NCI-H82 (cell line): ENCODE measurements around the gene ASTN2.

ENCODE experiments used
- DNase-seq: peaks from one replicate; lab custom pipeline; 2025; lab: John Stamatoyannopoulos, UW

ASTN2 gene

DNA sequence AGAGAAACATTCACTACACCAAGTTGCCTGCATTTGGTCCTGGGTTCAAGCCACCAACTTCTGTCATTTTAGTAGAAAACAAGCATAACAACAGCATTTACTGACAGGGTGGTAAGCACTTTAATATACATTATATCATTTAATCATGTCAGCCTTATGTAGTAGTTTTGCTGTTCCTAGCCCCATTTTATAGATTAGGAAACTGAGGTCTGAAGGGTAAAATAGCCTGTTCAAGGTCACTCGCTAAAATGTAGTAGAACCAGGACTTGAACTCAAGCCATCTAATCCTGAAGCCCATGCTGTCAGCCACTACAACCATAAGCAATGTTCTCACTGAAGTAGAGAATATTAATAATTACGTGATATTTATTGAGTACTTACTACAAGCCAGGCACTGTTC, 787.4 kb downstream of the ASTN2 start:
- DNase-seq: no peak

DNA sequence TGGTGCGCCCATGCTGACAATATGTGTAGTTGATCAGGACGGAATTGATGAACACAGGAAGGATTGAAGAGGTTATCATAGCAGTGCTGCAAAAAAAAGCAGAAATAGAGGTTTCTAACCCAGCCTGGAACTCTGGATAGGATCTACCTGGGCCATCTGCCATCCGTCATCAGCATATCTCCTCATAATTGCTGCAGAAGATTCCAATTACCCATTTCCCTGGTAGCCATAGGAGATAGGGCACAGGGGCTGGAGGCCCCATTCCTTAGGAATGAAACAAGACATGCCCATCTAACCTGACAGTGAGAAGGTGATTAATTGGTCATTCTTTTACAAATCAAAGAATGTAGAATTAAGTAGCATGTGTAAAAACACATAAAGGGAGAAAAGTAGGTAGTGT, 788.1 kb downstream of the ASTN2 start:
- DNase-seq: no peak

DNA sequence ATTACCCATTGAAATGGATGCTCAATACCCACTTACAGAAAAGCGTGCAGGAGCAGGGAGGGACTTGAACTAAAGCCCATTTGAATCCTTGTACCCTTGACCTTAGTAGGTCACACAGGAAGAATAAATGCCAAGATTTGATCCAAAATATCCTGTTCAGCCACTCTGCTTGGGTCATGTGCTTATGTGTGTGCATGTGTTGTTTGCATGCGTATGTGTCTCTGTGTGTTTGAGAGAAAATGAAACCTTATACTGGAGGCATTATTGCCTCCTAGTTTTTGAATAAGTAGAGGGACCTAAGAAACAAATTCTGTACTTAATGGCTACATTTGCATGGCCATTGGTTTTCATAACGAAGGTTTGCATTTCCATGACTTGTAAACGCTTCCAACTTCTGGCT, 791.1 kb downstream of the ASTN2 start:
- DNase-seq: no peak

DNA sequence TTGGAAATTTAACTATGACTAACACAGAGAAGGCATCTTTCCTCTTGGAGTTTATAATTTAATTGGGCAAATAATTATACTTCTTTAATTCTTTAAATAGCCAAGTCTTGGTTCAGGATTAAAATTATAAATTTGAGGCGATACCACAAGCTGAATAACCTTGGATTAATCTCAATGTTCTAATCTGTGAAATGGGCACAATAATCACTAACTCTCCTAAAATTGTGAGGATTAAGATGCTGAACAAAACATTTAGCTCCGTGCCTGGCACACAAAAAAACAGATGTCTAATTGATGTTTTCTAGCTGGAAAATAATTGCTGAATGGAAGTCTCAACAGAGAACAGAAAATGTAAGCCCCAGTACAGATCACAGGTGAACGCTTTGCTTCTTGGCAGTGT, 797.5 kb downstream of the ASTN2 start:
- DNase-seq: no peak

DNA sequence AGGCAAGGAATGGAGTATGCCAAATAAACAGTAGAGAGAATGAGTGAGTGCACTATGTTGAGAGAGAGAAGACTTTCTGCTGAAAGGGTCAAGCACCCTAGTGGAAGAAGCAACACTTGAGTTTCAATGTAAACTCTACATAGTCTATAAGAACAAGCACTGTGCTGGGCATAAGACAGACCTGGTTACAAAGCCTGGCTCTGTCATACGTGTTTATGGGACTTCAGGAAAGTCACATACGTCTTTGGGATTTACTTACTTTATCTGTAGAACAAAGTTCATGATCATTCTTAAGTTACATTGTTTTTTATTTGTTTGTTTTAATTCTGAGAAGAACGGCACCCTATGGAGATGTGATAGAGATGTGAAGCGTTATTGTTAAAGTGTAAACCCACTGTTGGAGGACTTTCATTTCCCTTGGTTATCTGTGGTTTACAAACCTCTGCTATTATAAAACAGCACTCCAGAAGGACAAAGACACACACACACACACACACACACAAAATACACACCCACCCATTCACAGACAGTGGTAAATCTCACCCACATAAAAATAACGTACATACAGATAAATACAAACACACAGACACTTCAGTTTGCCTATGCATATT, 798.4 kb downstream of the ASTN2 start:
- DNase-seq: no peak

DNA sequence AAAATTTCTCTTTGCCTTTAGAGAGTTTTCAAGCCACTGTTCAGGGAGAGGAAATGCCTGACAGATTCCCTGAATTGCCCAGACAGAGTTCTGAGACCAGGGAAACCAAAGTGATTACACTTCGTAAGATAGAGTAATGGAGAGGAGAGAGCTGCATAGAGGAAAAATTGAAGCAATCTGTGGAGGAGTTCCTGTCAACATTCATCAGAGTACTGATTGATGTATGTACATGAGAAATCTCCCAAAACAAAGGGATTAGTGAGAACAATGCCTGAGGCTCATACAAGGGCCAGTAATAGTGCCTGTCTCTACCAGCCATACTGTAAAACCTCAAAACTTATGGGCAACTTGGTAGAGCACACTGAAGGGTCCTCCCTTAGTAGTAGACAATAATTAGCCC, 806.8 kb downstream of the ASTN2 start:
- peak; percentile 18 for DNase-seq

DNA sequence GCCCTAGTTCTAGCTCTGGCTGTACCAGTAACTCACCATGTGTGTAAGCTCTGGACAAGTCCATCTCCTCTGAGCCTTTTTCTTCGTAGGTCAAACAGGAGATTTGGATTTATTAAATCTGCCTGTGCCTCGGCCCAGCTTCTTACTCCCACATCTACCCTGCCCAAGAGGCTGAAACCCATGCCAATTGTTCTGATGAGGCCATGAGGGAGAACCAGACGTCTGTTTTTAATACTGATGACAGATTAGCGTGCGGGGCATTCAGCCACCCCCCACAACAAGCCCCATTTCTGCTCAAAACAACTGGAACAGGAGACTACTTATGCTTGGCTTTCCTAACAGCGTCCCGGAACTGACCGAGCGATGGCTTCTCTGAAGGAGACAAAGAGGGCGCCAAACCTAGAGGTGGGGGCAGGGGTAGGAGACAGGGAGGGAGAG, 808.9 kb downstream of the ASTN2 start:
- peak; percentile 56 for DNase-seq

DNA sequence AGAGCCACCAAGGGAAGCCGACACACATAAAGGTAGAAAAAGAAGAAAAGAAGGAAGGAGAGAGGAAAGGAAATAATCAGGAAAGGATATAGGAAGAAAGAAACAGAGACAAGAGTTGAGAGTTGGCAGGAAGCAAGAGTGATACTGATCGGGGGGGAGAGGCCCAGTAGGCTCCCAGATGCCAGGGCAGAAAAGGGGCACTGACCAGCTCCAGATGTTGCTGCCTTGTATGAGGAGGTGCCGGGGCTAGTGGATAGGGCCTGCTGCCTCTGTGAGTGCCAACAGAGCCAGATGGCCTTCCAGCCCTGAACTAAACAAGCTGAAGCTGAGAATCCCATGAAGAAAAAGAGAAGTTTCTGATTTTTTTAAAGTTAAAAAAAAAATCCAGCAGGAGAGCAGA, 809.8 kb downstream of the ASTN2 start:
- no peak for DNase-seq

DNA sequence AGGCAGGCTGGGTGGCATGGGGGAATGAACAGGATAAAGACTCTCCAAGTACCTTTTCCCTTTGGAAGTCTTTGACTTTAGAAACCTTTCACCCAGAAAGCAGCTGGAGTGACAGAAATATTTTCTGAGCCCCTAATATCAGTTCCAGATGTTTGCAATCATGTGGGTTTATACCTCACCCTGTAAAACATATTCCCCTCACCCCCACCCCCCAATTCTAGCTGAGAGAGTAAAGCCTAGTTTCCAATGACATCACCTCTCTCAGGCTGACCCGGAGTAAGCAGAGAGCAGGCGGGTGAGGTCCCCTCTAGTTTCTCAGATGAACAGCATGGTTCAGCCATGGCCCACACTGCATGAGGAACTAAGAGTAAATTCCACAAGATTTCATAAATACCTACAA, 810.6 kb downstream of the ASTN2 start:
- no peak for DNase-seq

DNA sequence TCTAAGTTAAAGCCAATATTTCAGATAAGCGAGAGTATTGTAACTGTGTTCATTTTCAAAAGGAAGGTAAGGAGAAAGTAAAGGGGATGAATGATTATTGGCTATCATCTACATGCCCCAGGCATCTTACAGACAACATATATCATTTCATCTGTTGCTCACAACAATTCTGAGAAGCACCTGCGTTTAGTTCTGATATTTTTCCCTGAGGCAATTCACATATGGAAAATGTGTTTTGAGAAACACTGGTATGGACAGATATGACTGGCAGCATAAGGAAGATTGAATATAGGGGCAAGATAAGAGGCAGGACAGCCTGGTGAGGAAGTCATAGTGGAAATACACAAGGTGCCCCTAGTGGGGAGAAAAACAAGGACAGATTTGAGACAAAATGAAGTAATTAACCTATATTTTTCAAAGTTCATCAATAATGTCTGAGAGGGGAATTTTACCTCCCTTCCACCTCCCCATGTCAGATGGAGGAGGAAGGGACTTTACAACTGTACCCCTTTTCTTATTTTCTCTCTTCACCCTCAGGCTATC, 815.4 kb downstream of the ASTN2 start:
- no peak for DNase-seq

DNA sequence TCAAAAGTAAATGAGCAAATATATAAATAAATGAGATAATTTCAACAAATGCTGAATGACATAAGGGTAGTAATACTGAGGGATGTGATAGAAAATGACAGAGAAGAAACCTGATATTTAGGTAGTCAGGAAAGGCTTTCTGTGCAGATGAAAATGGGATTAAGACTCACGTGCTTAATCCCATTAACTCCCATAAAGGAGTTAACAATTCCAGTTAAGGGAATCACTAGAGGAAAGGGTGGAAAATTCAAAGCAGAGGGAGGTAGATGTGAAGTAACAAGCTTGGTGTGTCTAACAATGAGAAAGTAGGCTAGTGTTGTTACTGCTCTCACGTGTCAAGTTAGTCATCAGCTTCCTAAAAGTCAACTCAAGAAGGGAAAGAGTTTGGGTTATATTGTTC, 818.2 kb downstream of the ASTN2 start:
- DNase-seq: peak; percentile 96

DNA sequence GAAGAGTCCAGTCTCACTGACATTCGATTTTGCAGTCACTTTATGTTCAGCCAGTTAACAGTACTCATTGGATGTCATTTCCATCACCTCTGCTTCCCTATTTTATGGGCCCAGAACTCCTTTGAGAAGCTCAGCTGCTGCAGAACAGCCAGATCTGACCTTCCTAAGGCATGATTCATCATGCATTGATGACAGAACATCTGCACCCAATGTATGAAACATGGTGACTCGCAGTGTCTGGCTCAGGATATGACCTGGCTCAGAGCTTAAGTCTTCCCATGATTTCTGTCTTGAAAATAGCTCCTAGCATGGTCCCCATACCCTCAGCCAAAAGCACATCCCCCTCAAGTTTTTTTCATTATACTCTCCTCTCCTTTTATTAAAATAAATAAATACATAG, 820.3 kb downstream of the ASTN2 start:
- peak; percentile 13 for DNase-seq

DNA sequence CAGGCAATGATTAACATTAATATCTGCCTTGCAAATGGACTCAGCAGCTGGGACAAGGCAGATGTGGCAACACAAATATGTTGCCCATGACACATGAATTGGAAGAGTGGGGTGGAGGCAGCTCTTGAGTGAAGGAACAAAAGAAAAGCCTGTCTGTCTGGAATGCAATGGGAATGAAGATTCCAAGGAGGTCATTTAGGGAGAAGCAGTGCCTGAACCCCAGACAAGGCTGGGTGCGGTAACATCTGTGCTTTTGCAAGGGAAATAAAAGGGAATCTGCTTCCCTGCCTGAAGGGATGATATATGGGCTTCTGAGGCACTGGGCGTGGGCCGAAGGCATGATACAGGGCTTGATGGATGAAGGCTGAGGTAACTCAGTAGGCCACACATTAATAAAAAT, 821.9 kb downstream of the ASTN2 start:
- DNase-seq: no peak

DNA sequence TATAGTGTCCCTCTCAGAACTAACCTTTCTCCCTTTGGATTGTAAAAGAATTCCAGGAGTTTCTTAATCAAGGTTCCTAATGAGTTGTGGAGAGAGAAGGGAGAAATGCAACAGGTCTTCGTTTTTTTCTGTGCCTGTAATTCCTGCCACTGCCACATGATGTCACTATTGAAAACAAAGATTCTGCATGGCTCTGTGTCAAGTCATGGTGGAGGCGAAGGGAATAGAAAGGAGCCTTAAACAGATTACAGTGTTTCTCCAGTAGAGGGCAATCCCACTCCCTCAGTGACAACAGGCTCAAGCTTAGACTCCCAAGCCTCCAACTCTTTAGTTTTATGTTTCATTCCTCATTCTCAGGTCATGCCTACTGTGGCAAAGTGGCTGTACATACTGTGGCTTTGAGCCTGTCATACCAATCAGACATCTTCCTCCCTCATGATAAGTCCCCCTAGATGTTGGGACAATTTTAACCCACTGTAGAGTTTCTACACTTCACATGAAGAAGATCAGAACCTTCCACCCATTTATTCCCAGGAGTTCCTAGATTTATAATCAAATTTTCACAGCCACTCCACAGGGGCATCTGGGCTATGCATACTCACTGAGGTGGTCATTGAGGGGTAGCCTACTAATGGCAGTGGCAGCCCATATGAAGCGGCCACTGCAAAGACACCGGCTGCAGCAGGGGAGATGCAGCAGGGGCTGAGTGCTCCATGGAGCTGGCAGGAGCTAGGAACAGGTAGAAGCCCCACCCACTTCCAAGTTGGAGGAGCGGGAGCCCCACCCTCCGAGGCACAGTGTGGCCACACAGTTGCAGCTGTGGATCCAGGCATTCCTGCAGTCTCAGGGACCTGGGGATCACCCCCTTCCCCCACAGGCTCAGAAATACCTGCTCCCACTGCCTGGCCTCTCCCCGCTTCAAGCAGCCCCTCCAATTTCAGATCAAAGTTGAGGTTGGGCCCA, 825.2 kb downstream of the ASTN2 start:
- DNase-seq: peak; percentile 92

DNA sequence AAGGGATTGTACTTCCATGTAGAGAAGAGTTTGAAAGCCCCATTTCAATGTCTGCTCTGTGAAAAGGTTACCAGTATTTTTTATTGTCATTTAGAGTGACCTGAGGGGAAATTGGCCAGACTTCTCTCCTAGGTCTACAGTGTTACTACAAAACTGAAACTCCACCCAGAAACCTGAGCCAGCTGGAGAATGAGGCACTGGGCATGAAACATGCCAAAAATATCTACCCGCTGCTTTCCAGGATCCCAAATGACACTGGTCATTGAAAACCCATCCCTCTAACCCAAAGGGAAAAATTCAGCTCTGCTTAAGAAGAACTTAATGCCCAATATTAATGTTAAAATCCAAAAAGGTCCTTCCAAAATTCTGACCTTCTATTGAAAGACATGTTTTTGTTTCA, 826.9 kb downstream of the ASTN2 start:
- DNase-seq: no peak

DNA sequence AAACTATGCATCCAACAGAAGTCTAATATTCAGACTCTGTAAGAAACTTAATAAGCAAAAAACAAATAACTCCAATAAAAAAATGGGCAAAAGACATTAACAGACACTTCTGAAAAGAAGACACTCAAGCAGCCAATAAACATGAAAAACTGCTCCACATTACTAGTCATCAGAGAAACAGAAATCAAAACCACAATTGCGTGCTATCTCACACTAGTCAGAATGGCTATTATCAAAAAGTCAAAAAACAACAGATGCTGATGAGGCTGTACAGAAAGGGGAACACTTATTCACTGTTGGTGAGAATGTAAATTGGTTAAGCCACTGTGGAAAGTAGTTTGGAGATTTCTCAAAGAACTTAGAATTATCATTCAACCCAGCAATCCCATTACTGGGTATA, 829.0 kb downstream of the ASTN2 start:
- no peak for DNase-seq

DNA sequence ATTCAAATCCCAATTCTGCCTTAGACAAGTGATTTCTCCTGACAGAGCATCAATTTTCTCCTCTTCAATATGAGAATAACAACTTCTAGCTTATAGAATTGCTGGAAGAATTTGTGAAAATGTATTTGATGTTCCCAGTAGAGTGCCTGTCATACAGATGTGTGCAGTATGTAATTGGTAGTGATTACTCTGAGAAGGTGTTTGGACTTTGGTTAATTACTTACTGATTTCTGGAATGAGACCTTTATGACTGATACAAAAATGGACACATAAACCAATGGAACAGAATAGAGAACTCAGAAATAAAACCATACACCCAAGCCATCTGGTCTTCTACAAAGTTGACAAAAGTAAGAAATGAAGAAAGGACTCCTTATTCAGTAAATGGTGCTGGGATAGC, 829.7 kb downstream of the ASTN2 start:
- DNase-seq: no peak

DNA sequence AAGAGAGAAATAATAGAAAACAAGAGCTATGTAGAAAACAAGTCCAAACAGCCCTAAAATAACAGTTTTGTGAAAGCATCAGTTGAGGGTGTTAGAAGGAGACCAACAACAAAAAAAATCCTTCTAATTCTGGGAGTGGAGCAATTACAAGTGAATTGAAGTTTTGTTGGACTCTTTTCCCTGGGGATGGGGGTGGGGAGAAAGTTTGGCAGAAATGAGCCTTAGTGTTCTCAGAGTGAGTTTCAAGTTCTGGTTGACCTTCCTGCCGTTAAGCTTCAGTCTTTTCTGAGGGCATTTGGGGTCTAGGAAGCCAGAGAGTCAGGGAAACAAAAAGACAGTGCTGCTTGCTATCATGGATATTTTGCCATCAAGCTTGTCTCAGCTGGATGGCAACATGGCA, 834.0 kb downstream of the ASTN2 start:
- no peak for DNase-seq

DNA sequence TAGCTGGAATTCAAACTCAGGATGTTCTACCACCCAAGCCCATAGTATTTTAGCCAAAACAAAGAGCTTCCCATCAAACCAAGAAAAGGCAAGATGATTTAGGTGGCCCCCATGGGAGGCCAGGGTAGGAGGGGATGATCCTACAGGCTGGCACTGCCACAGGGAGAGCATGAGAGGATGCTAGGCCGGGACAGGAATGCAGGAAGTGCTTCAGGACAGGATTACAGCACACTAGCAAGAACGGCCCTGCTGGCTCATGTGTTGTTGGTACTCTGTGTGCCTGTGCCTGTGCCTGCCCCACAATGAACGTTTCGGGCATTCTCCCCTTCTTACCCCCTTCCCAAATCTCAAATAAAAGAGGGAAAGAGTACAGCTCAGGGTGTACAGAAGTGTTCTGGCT, 838.5 kb downstream of the ASTN2 start:
- DNase-seq: no peak

DNA sequence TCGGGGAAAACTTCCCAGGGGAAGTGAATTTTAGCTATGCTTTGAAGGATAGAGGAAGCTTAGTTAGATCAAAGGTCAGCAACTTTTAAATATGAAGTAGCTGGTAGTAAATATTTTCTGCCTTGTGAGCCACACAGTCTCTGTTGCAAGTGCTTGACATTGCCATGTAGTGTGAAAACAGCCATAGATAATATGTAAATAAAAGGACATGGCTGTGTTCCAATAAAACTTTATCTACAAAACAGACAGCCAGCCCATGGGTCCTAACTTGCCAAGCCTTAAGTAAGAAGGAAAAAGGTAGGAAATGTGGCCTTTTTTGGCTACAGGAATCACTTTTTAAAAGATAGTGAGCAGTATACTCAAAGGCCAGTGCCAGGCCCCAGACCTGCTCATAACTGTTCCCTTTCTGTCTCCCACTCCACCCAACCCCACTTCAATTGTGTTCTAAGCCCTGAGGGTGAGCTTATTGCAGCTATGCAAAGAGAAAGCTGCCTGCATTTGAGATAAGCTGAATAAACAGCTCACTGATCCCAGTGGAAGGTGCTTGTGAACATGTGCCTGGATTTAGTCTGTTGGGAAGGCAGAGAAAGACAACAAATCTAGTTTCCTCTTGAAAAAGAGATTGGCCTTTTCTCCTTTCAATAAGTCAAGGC, 840.7 kb downstream of the ASTN2 start:
- peak; percentile 29 for DNase-seq

DNA sequence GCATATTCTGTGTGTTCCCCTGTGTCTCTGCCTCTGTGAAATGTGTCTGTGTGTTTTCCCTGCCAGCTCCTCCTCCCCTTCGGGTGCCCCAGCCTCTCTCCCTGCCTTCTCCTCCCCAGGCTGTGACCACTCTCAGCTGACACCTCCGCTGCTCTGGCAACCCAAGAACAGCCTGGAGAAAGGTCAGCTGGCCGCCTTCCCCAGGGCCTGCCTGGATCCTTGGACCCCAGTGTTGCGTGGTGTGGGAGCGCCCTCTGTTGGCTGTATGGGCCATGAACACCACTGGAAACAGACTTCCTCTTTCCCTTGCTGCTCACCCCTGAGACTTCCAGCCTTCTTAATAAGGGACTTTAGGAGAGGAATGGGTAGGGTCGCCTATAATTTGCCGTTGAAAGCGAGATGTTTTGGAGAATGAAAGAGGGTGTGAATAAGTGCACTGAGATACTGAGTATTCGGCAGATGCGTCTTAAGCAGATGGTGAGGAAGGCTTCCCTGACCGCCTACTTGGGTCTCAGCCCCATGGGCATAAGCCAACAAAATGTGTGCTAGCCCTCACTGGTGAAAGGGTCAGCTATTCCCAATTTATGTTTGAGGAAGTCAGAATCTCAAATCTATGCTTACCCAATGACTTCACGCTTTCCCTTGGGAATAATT, 842.6 kb downstream of the ASTN2 start:
- peak; percentile 78 for DNase-seq

DNA sequence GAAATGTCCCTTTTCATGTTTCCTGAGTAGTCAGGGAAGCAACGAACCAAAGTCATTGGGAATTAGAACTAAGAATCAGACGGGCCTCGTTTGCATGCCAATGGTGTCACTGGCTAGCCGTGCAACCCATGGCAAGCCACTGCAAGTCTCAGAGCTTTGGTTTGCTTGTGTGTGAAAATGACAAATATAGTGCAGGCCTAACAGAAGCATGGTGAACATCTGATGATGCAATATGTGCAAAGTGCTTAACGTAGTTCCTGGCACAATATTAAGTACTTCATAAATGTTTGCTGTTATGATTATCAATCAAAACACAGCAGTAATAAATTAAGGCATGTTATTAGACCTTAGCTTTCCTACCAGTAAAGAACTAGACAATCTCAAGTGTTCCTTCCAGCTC, 845.7 kb downstream of the ASTN2 start:
- no peak for DNase-seq
